ENCODE measurements around the gene CAMK4.

DNA sequence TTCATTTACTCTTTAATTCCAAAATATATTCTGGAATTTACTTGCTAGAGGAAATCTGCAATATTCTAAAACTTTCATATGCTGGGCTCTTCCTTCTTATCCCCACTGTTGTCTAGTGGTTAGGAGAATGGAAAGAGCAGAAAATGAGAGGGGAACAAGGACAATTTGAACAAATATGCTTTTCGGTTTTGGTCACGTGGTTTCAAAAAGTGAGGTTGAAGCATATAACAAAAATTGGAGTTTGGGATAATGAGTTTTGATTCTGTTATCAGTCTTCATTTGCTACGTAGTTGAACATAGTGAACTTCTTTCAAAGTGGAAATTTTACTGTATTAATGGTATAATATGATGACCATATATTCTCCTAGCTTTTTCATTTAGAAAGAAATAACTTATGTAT, 71.5 kb downstream of the CAMK4 start:
- TF ChIP-seq, protein P1, sequence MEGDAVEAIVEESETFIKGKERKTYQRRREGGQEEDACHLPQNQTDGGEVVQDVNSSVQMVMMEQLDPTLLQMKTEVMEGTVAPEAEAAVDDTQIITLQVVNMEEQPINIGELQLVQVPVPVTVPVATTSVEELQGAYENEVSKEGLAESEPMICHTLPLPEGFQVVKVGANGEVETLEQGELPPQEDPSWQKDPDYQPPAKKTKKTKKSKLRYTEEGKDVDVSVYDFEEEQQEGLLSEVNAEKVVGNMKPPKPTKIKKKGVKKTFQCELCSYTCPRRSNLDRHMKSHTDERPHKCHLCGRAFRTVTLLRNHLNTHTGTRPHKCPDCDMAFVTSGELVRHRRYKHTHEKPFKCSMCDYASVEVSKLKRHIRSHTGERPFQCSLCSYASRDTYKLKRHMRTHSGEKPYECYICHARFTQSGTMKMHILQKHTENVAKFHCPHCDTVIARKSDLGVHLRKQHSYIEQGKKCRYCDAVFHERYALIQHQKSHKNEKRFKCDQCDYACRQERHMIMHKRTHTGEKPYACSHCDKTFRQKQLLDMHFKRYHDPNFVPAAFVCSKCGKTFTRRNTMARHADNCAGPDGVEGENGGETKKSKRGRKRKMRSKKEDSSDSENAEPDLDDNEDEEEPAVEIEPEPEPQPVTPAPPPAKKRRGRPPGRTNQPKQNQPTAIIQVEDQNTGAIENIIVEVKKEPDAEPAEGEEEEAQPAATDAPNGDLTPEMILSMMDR (IDR thresholded peaks at IDR 0.05; ENCODE audit: low read depth, low read length, poor library complexity, severe bottlenecking), result no peak
- TF ChIP-seq EZH2phosphoT487 (IDR thresholded peaks at IDR 0.05; ENCODE audit: borderline replicate concordance, low read length), result no peak
